Fibroblast of lung (primary cell): Measurements from ENCODE around the gene PPP1R12A.

ENCODE experiments used
- CTCF ChIP-seq, 2 donors: IDR thresholded peaks in 1 of 2; conservative IDR thresholded peaks in 1 of 2; 1 replicate in 1 of 2; 2 replicates in 1 of 2; pipeline ENCODE4 v1.5.1; 2011 to 2012; ENCODE audit warnings: low read length in 2 of 2, control low read depth in 1 of 2, inconsistent platforms in 1 of 2, low read depth in 1 of 2, mild to moderate bottlenecking in 1 of 2
- EZH2 ChIP-seq: IDR thresholded peaks from 2 replicates; pipeline ENCODE4 v1.5.1; 2012; ENCODE audit warnings: low read length, control low read depth, mild to moderate bottlenecking; ENCODE audit errors: missing control alignments

- no peak for TF ChIP-seq CTCF (conservative IDR thresholded peaks at IDR 0.05 in 1 of 2, IDR thresholded peaks at IDR 0.05 in 1 of 2; ENCODE audit: low read depth in 1 of 2, low read length in 2 of 2)
- no peak for TF ChIP-seq EZH2
Observed at GRCh38 chr12:79859646-79860045, 75.3 kb downstream of the PPP1R12A start.
